OCI-LY1 (cell line): Measurements from ENCODE around the gene SERBP1.

ENCODE experiments used
- EZH2 ChIP-seq: fragments of 200-600 bp; sonication (generic), shearing (Covaris generic); IDR thresholded peaks from 2 replicates; pipeline ENCODE4 v1.8.0; 2017; ENCODE audit warnings: borderline replicate concordance, mixed run types, mild to moderate bottlenecking, antibody characterized with exemption, low read length, moderate library complexity, mixed read lengths
- TF ChIP-seq, protein P1 (sequence below): fragments of 200-600 bp; sonication (generic), shearing (Covaris generic); IDR thresholded peaks from 2 replicates; pipeline ENCODE4 v1.5.1; 2017; ENCODE audit warnings: mild to moderate bottlenecking, antibody characterized with exemption, low read length, moderate library complexity, mixed read lengths

DNA sequence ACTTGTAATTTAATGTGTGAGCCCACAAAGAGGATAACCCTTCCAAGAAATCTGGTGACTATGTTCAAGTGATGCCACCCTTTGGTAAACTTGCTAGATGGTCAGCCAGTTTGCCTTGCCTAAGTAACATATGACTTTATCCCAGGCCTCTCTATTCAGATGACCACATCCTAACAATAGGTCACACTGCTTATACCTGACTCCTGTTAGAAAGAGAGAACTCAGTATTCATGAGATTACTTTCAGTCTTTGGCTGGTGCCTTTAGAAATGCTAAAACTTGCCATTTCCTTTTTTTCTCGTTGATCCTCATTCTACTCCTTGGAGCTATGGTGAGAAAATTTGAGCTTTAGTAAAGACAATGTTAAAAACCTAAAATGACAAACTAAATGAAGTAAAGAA lies 28.5 kb upstream of the SERBP1 start:
- TF ChIP-seq, protein P1, sequence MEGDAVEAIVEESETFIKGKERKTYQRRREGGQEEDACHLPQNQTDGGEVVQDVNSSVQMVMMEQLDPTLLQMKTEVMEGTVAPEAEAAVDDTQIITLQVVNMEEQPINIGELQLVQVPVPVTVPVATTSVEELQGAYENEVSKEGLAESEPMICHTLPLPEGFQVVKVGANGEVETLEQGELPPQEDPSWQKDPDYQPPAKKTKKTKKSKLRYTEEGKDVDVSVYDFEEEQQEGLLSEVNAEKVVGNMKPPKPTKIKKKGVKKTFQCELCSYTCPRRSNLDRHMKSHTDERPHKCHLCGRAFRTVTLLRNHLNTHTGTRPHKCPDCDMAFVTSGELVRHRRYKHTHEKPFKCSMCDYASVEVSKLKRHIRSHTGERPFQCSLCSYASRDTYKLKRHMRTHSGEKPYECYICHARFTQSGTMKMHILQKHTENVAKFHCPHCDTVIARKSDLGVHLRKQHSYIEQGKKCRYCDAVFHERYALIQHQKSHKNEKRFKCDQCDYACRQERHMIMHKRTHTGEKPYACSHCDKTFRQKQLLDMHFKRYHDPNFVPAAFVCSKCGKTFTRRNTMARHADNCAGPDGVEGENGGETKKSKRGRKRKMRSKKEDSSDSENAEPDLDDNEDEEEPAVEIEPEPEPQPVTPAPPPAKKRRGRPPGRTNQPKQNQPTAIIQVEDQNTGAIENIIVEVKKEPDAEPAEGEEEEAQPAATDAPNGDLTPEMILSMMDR: no peak
- no peak for TF ChIP-seq EZH2
